HL-60/S4 treated with retinoic acid at 250 ng/mL for 4 days and 3 days (cell line): ENCODE results near the gene C15orf39.

Experiments
- in situ Hi-C: fragments of 300-500 bp; cut with MboI; formaldehyde crosslinking; loops from 2 replicates; pipeline ENCODE4 v1.7.0; 2022; ENCODE audit warnings: low sequenced_read_pairs

The C15orf39 gene

DNA sequence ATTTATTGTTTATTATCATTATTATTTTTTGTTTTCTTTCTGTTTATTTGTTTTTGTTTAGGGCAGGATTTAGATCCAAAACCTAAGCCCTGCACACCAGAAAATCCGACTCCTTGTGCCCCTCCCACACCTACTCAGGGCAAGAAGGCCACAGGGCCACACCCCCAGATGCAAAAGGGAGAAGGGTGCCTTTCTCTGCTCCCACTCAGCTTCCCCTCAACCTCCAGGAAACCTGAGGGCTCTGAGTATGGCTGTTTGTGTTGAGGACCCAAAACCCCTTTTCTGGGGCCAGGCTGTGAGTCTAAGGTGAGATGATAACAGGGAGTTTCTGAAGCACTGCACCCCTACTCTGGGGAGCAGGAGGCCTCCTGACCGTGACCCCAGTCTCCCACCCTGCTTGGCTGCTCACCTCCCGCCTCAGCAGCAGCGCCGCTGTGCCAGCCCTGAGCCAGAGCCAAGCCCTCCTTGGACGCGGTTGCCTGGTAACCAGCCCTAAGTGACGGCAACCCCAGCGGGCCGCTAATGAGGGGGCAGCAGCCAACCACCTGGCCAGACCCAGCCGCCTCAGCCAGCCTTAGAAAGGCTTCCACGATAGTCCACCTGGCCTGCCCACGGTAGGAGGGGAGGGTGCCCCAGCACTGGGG lies 6.4 kb upstream of the C15orf39 start:
- in situ Hi-C loops: no loop called here

DNA sequence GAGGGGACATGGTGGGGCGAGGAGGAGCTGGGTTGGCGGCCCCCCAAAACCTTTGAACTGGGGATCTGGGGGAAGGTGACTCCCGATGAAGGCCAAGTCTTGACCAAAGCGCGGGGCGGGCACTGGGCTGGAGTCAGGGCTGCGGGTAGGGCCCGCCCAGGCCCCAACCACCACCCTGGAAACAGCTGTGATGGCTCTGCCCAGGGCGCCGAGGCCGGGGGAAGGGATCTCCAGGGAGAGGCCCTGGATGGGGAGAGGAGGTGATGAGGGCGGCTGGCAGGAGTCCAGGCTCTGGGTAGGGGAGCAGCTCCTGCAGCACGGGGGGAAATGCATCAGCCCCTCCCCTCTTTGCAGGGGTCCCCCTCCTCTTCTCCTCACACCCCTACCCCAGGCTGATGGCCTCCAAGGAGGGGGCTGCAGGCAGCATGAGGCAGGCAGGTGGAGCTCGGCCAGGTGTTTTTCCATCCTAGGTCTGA lies 5.9 kb upstream of the C15orf39 start:
- in situ Hi-C loops: no loop called here

DNA sequence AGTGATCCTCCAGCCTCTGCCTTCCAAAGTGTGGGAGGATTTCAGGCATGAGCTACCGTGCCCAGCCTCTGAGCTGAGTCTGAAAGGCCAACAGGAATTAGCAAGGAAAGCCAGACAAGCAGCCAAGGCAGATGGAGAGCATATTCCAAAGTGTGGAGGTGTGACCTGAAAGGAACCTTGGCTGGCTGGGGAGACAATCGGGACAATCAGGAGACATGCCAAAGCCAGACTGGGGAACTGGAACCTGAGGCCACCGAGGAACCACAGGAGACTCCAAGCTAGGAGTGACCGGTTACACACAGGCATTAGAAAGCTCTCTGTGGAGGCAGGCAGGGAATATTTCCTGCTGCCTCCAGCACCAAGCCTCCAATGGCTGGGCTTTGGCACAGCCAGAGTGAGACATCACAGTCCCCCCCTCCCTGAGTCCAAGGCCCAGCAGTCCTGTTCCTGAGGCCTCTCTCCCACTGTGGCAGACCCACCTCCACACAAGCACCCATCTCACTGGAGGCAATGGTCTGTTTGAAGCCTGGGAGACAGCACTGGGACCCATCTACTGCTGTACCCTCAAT lies 4.5 kb upstream of the C15orf39 start:
- in situ Hi-C loops: no loop called here

DNA sequence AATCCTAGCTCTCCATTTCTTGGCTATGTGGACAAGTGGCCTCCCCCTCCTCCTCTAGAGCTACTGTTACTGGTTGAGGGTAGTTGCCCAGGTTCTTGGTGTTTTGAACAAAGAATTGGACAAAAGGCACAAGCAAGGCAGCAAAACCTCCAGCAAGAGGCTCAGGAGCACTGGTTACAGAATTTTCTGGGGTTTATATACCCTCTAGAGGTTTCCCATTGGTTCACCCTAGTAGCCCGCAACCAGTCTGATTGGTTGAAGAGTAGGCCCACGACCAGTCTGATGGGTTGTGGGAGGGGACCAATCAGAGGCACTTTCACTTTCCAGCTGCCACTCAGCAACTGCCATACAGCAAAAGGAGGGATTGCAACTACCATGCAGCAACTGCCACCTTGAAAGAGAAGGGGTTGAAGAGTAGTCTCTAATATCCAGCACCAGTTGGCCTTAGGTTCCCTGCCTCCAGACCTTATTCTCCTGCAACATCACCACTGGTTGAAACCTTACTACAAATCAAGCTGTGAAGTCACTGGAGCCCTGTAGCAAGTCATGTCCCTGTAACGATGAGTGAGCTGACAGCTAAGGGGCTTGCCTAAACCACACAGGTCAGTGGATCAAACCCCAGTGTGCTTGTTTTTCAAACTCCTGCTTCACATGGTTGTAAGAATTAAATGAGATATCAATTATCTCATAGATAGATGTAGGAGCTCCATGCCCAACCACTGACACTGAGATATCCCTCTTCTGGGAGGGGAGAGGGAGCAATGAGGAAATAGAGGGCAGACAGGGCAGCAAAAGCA lies 2.9 kb upstream of the C15orf39 start:
- in situ Hi-C loops: no loop called here

DNA sequence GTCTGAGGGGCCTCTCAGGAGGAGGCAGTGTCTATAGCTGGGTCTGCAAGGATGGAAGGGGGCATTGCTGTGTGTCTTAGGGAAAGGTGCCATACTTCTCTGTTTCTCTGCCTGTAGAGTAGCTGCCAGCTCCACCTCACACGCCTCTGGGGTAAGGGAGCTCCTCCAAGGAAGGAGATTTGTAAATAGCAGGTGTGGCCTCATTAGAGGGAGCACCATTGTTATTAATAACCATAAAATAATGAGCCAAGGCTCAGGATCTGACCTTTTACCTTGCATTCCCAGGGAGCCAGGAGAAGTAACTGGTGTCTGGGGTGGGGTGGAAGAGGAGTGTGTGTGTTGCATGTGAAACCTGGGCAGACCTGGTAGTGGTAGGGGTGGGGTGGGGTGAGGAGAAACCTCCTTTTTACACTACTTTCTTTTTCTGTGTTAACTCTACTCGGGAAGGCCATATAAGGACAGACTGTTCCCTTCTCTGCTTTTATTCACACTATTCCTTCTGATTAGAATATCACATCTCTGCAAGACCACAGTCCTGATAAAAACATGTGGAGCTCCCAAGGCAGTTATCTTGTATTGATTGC lies 2.2 kb upstream of the C15orf39 start:
- in situ Hi-C loops: no loop called here

DNA sequence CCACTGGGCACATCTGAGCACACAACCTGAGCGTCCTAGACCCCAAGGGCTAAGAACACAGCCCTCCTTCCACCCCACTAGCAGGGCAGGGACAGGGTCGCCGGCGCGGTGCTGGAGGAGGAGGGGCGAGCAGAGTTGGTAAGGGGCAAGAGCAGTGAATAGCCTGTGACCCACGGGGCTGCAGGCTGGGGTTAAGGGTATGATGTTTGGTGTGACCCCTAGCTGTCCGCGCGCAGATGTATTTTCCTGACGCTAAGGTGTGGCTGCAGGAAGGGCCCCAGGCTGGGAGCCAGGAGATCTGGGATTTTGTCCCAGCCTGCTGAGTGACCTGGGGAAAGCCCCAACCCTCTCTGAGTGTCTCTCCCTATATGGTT lies 1.3 kb upstream of the C15orf39 start:
- in situ Hi-C loops: loop anchor here (5.0 kb wide), 1 partner anchor 173 kb away; no protein-coding TSS in a partner anchor

DNA sequence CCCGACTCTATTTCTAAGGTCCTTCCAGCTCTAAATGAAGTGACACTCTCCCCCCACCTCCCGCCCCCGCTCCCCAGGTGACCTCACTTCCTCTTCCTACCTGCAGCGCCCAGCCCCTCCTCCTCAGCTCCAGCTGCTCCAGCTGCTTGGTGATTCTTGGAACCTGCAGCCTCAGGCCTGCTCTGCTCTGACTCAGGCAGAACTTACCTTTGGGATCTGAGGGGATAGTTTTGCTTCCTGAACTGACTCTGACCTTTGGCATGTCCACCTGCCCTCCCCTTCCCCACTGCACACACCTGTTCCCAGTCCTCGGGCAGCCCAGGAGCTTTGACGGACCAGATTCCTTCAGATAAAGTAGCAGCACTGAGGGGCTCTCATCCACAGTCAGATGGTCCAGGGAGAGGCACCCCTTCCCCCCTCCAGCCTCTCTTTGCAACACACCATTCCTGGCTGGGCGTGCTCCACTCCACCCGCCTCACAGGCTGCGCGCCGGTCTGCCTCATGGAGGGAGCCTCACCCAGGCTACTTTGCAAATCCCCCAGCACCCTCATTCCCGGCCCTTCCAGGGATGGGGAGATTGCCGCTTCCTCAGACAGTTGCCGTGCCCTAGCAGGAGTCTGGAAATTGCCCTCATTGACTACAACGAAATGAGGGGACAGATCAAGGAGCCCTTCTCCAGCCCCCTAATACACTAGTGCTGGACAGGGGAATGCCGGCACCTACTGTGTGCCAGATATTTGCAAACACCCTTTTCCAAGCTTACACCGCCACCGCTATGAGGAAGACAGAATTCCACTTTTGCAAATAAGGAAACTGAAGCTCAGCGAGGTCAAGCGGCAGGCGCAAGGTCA lies 692 bp upstream of the C15orf39 start:
- in situ Hi-C loops: loop anchor here (5.0 kb wide), 1 partner anchor 174 kb away; no protein-coding TSS in a partner anchor

DNA sequence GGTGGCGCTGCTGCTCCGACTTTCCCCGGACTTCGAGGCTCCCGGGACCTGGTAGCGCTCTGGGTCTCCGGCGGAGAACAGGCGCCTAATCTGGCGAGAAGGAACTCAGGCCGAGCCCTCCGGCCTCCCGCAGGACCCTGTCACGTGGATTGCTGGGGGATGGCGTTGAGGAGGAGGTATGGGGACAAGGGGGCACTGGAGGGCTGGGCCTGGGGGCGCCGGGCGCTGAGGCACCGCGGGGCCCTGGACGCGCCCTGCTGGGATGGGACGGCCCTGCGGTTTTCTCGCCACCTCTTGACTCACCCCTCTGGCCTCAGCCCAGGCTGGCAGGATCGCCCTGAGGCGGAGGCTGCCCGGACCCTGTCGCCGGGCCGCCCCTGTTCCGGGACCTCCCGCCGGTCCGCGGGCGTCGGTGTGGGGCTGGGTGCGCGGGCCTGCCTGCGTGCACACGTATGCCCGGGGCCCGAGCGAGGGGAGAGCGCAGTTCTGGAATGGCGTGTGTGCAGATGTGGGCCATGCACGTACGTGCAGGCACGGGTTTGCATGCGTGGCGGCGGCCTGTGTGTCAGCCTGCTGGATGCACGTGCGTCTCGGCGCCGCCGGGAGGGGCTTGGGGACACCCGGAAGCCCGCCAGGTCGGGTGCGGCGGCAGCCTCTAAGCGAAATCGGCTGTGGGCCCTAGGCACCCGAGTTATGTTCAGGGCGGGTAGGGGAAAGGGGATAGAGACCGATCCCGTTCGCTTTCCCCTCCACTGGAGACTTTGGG lies 752 bp downstream of the C15orf39 start:
- in situ Hi-C loops: loop anchor here (5.0 kb wide), 1 partner anchor 175 kb away; no protein-coding TSS in a partner anchor

DNA sequence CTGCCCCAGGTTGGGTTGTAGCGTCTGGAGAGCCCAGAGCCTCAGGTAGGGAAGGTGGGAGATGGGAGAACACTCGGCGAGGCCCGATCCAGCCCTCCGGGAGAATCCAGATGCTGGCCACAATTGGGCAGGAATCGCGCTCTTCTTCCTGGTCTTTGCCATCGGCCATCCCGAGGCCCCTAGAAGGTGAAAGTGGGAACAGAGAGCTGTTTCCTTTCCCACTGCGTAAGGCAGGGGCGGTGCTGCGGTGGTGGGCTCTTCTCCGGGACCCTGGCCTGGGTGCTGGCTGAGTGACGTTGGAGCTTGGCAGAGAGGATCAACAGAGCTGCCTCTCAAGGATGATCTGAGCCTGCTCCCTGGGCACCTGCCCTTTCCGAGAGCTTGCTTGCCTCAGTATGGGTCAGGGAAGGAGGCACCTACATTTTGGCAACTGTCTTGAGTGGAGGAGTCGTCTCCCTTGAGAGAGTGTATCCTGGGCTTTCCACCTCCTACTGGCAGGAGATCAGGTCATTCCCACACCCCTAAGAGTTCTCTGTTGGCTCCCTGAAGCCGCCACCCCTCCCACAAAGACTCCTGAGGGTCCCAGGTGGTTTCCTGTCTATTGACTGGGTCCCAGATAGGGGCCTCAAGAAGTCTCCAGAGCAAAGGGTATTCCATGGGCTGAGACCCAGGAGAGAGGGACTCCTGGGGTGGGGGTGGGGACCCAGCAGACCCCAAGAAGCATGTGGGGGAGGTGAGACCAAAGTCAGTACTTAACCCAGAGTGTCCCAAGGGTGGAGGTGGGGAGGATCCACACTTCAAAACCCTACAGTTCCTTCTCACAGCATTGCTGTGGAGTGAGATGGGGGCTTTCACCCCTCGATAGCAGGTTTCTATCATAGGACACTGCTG lies 1.6 kb downstream of the C15orf39 start:
- in situ Hi-C loops: loop anchor here (5.0 kb wide), 1 partner anchor 176 kb away; no protein-coding TSS in a partner anchor

DNA sequence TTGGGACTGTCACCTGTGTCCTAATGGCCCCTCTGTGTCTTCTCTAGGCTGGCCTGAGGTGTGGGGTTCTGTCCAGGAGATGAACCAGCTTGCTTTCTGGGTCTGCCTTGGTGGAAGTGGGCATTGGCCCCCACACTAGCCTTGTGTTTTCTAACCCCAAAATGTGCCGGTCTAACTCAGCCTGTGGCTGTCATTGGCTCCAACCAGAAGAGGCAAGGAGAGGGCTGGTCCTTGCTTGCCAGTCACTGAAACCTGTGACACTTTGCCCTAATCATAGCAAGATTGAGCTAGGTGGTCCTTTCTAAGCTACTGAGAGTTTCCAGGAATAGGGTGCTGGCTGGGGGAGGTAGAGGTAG lies 2.2 kb downstream of the C15orf39 start:
- in situ Hi-C loops: loop anchor here (5.0 kb wide), 1 partner anchor 177 kb away; no protein-coding TSS in a partner anchor

DNA sequence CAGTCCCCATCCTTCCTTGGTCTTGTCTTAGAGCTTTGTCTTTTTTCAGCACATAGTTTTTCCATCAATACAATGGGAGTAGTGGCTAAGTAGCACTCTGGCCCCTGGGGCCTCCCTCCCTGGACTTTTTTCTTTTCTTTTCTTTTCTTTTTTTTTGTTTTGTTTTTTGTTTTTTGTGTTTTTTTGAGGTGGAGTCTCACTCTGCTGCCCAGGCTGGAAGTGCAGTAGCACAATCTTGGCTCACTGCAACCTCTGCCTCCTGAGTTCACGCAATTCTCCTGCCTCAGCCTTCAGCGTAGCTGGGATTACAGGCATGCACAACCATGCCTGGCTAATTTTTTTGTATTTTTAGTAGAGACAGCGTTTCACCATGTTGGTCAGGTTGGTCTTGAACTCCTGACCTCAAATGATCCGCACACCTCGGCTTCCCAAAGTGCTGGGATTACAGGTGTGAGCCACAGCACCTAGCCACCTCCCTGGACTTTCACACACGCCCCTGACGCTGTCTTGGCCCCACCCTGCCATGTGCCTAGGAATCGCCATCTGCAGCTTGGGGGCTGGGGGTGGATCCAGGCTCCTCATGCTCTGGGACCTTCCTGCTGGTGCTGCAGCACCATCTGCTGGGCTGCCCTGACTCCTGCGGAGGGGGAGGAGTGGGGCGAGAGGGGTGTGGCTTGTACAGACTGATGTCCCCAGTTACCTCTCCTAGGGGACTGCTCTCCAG lies 2.8 kb downstream of the C15orf39 start:
- in situ Hi-C loops: loop anchor here (5.0 kb wide), 1 partner anchor 177 kb away; no protein-coding TSS in a partner anchor

DNA sequence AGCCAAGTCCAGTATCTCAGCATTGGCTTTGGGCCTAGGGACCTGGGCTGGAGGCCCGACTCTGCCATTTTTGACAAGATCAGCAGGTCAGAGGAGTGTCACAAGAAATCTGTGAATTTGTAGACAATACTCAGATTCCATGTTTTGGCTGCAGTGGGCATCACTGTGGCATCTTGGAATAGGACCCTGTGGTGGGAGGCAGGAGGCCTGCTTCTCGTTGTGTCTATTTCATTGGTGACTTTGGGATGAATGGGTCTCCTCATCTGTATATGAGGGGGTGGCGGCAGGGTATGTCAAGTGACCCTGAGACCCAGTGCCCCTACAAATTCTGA lies 3.3 kb downstream of the C15orf39 start:
- in situ Hi-C loops: no loop called here

DNA sequence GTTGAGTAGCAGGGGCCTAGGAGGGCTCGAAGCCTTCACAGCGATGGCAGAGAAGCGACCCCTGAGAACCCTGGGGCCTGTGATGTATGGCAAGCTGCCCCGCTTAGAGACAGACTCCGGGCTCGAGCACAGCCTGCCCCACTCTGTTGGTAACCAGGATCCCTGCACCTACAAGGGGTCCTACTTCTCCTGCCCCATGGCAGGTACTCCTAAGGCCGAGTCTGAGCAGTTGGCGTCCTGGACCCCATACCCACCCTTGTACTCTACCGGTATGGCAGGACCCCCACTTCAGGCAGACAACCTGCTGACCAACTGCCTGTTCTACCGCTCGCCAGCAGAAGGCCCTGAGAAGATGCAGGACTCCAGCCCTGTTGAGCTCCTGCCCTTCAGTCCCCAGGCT lies 4.3 kb downstream of the C15orf39 start:
- in situ Hi-C loops: no loop called here

DNA sequence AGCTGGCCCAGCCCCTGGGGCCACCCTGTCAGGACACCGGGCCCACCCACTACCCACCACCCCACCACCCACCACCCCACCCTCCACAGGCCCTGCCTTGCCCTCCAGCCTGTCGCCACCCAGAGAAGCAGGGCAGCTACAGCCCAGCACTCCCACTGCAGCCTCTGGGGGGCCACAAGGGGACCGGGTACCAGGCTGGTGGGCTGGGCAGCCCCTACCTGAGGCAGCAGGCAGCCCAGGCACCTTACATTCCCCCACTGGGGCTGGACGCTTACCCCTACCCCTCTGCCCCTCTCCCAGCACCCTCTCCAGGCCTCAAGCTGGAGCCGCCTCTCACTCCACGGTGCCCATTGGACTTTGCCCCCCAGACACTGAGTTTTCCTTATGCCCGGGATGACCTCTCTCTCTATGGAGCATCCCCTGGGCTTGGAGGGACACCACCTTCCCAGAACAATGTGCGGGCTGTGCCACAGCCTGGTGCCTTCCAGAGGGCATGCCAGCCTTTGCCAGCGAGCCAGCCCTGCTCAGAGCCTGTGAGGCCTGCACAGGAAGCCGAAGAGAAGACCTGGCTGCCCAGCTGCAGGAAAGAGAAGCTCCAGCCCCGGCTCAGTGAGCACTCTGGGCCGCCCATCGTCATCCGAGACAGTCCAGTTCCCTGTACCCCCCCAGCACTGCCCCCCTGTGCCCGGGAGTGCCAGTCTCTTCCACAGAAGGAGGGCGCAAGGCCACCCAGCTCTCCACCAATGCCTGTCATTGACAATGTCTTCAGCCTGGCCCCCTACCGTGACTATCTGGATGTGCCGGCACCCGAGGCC lies 5.3 kb downstream of the C15orf39 start:
- in situ Hi-C loops: no loop called here

DNA sequence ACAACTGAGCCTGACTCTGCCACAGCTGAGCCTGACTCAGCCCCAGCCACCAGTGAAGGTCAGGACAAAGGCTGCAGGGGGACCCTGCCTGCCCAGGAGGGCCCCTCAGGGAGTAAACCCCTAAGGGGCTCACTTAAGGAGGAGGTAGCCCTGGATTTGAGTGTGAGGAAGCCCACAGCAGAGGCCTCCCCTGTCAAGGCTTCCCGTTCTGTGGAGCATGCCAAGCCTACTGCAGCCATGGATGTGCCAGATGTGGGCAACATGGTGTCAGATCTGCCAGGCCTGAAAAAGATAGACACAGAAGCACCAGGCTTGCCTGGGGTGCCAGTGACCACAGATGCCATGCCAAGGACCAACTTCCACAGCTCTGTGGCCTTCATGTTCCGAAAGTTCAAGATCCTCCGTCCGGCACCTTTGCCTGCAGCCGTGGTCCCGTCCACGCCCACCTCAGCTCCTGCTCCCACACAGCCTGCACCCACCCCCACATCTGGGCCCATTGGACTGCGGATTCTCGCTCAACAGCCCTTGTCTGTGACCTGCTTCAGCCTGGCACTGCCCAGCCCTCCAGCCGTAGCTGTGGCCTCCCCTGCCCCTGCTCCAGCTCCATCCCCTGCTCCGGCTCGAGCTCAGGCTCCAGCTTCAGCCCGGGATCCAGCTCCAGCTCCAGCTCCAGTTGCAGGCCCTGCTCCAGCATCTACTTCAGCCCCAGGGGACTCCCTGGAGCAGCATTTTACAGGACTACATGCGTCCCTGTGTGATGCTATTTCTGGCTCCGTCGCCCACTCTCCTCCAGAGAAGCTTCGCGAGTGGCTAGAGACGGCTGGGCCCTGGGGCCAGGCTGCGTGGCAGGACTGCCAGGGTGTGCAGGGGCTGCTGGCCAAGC lies 6.2 kb downstream of the C15orf39 start:
- in situ Hi-C loops: no loop called here

DNA sequence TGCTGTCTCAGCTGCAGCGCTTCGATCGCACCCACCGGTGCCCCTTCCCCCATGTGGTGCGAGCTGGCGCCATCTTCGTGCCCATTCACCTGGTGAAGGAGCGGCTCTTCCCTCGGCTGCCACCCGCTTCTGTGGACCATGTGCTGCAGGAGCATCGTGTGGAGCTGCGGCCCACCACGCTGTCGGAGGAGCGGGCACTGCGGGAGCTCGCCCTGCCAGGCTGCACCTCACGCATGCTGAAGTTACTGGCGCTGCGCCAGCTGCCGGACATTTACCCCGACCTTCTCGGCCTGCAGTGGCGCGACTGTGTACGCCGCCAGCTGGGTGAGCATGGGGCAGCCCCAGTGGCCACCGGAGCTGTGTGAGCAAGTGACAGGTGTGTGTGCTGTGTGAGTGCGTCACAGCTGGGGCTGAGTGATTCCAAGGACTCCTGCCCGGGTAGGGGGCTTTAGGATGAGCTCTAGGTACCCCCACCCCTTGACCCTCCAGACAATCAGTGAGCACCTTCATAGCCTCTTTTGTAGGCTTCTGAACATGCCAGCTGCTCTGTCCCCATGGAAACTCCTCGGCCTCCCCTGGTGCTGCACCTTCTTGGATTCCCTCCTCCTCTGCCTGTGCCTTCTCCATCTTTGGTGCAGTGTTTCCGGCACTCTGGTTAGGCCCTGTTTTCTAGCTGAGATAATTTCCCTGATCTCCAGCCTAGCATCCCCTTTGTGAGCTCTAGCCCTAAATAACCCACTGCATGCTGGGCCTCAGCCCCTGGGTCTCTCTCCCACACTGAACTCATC lies 7.0 kb downstream of the C15orf39 start:
- in situ Hi-C loops: no loop called here
